Choroid plexus epithelial cell (primary cell): Measurements from ENCODE around the gene INPP5J.
A peak's percentile ranks its signal among the peaks of the same experiment; 100 is the strongest.
"Not testable (repeated sequence)": the region's sequence is repeated elsewhere in the genome, so short reads cannot be mapped to it uniquely, and the experiment has no call there.

Experiments
- DNase-seq: peaks from one replicate; pipeline ENCODE4 v3.0.0-alpha.2; 2010; ENCODE audit warnings: low read depth
- H3K4me3 ChIP-seq: 2 replicates; pipeline ENCODE4 v1.5.1; 2011; ENCODE audit warnings: low read depth, mild to moderate bottlenecking, control low read depth, low read length, moderate library complexity
- CTCF ChIP-seq: conservative IDR thresholded peaks from 2 replicates; pipeline ENCODE4 v1.5.1; 2011; ENCODE audit warnings: low read depth, mild to moderate bottlenecking, control low read depth, inconsistent platforms, low read length, moderate library complexity

The INPP5J gene

GRCh38 chr22:31107894-31108218 is 14.9 kb upstream of the INPP5J start:
- peak overlapping the region; percentile 92 for H3K4me3 ChIP-seq
- no peak for TF ChIP-seq CTCF
- no peak for DNase-seq

- not testable (repeated sequence) for H3K4me3 ChIP-seq
Measured at GRCh38 chr22:31112547-31113091, 10.1 kb upstream of the INPP5J start.

GRCh38 chr22:31118046-31118820 is 4.5 kb upstream of the INPP5J start:
- no peak for DNase-seq
- no peak for TF ChIP-seq CTCF
- H3K4me3 ChIP-seq = no peak overlapping the region

More at GRCh38 chr22:31112547-31113091, 10.1 kb upstream of the INPP5J start:
- not testable (repeated sequence) for DNase-seq

GRCh38 chr22:31119026-31119717 is 3.6 kb upstream of the INPP5J start:
- H3K4me3 ChIP-seq = no peak overlapping the region
- no peak for TF ChIP-seq CTCF
- DNase-seq = no peak

GRCh38 chr22:31120230-31120629 is 2.5 kb upstream of the INPP5J start:
- no peak for DNase-seq
- H3K4me3 ChIP-seq = no peak overlapping the region
- TF ChIP-seq CTCF = no peak

GRCh38 chr22:31120642-31121041 is 2.1 kb upstream of the INPP5J start:
- TF ChIP-seq CTCF = no peak
- no peak for DNase-seq
- no peak overlapping the region for H3K4me3 ChIP-seq

GRCh38 chr22:31121403-31121802 is 1.4 kb upstream of the INPP5J start:
- no peak for DNase-seq
- no peak overlapping the region for H3K4me3 ChIP-seq
- no peak for TF ChIP-seq CTCF
